22Rv1 (cell line): ENCODE data around the gene KLHL33.

Experiments used
- H3K27ac ChIP-seq: fragments of 450-650 bp; 2 replicates; pipeline ENCODE4 v1.5.1; 2017
- CTCF ChIP-seq: fragments of 450-650 bp; IDR thresholded peaks from 2 replicates; pipeline ENCODE4 v1.5.1; 2017; ENCODE audit warnings: mild to moderate bottlenecking
- ZFX ChIP-seq: fragments of 450-650 bp; IDR thresholded peaks from 2 replicates; pipeline ENCODE4 v1.6.1; 2017; ENCODE audit warnings: antibody characterized with exemption, borderline replicate concordance

KLHL33 gene

GRCh38 chr14:20428010-20428365 lies 8.0 kb downstream of the KLHL33 start:
- no peak overlapping the region for H3K27ac ChIP-seq
- TF ChIP-seq CTCF (no peak), ZFX (no peak)

- no peak for TF ChIP-seq CTCF
- no peak for TF ChIP-seq ZFX
- H3K27ac ChIP-seq, result no peak overlapping the region
These were observed 8.5 kb downstream of the KLHL33 start for GRCh38 chr14:20427231-20428009.

- H3K27ac ChIP-seq, result no peak overlapping the region
- TF ChIP-seq CTCF (no peak), ZFX (no peak)
These were observed 11.1 kb downstream of the KLHL33 start for GRCh38 chr14:20424851-20425250.

GRCh38 chr14:20422886-20423285 lies 13.1 kb downstream of the KLHL33 start:
- no peak for TF ChIP-seq ZFX
- H3K27ac ChIP-seq, result no peak overlapping the region

GRCh38 chr14:20421267-20421666 lies 14.7 kb downstream of the KLHL33 start:
- H3K27ac ChIP-seq, result no peak overlapping the region
- TF ChIP-seq ZFX, result no peak
- no peak for TF ChIP-seq CTCF

- no peak for TF ChIP-seq CTCF
- TF ChIP-seq ZFX, result no peak
These were observed 16.5 kb downstream of the KLHL33 start for GRCh38 chr14:20419419-20419818.

GRCh38 chr14:20418501-20418909 lies 17.5 kb downstream of the KLHL33 start:
- TF ChIP-seq ZFX (no peak), CTCF (no peak)
- H3K27ac ChIP-seq, result peak overlapping the region; percentile 70

More at GRCh38 chr14:20419419-20419818, 16.5 kb downstream of the KLHL33 start:
- H3K27ac ChIP-seq, result peak overlapping the region; percentile 70
